Measurements from ENCODE around the gene DCLK1.
"Not testable (repeated sequence)": the region's sequence is repeated elsewhere in the genome, so short reads cannot be mapped to it uniquely, and the experiment has no call there.

Gene DCLK1

DNA sequence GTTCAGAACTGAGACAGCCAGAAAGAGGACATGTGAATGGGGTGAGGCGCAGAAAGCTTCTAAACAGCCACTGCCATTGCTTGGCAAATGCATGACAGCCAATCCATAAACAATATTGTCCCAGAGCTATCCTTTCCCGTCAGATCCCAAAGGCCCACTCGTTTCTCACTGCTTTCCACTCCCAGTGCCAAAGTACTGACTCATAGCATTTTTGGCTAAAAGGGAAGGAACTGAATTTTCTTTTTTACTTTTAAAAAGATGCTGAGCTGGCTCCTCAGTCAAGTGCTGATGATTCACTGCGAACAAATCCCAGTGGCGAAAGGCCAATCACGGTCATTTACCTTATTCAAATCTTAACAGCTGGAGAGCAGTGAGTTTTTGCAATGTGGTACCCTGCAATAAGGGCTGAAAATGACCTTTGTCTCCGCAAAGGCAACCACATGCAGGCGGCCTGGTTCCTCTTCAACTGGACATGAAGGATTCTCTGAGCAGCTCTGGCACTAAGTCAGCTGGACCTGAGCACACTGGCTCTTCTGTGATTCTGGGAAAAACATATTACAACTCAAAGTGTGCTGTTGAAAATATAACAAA, 151.7 kb downstream of the DCLK1 start:
- DNase-seq: peak; percentile 64

DNA sequence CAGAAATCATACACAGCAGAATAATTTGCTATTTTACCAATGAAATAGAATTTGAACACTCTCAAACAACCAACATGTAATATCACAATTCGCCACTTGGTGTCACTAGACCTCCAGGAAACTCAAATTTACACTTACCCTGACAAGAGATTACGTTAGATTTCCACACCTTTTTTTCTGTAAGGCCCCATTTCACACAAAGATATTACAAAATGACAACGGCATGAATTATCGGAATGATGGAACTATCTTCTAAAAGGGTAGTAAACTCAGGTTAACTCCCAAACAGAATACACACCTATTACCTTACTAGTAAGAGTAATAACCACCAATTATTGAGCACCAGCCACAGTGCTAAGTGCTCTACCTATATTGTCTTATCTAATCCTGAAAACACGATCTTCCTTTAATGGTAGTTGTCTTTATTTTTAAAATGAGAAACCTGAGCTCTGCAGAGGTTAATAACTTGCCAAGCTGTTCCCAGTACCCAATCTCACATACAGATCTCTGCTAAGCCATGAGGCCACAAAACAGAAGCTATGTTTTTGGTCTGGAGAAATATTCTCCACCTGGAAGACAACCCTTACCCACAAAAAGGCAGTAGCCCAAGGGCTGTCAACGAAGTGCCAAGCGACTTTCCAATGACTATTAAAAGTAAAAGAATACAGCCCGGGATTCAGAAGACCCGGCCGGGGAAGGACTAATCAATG, 152.4 kb downstream of the DCLK1 start:
- no peak for DNase-seq

GRCh38 chr13:35977060-35977459, 154.1 kb downstream of the DCLK1 start:
- DNase-seq: no peak

DNA sequence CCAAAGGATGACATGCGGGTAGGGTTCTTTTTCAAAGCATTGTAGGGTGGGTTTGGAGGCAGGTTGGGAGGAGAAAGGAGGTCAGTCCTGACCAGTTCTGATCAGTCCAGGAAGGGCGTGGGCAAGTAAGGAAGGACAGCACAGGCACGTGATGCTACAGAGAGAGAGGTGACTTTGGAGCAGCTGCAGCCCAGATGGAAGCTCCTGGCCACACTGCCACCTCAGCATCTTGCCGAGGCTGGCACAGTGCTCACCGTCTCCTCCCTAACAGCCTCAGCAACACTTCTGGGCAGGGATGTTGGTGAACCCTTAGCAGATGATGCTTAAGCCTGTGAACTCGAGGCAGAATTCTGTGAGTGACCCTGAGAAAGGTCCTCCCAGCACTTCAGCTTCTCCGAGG, 155.1 kb downstream of the DCLK1 start:
- no peak for DNase-seq

DNA sequence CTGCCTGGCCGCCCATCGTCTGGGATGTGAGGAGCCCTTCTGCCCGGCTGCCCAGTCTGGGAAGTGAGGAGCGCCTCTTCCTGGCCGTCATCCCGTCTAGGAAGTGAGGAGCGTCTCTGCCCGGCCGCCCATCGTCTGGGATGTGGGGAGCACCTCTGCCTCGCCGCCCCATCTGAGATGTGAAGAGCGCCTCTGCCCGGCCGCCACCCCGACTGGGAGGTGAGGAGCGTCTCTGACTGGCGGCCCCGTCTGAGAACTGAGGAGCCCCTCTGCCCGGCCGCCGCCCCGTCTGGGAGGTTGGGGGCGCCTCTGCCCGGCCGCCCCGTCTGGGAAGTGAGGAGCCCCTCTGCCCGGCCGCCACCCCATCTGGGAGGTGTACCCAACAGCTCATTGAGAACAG, 164.2 kb downstream of the DCLK1 start:
- not testable (repeated sequence) for DNase-seq

GRCh38 chr13:35966024-35966423, 165.2 kb downstream of the DCLK1 start:
- DNase-seq: no peak

GRCh38 chr13:35965226-35965927, 165.8 kb downstream of the DCLK1 start:
- no peak for DNase-seq

DNA sequence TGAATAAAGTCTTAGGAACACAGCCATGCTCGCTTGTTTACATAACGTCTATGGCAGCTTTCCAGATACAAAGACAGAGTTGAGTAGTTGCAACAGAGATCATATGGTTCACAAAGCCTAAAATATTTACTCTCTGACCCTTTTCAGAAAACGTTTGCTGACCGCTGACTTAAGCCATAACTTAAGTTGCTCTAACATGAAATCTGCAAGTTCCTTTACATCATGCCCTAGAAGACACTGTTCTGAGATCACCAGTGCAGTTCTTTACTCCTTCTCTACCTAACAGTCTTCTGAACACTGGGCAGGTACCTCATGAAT, 166.4 kb downstream of the DCLK1 start:
- DNase-seq: peak; percentile 12

DNA sequence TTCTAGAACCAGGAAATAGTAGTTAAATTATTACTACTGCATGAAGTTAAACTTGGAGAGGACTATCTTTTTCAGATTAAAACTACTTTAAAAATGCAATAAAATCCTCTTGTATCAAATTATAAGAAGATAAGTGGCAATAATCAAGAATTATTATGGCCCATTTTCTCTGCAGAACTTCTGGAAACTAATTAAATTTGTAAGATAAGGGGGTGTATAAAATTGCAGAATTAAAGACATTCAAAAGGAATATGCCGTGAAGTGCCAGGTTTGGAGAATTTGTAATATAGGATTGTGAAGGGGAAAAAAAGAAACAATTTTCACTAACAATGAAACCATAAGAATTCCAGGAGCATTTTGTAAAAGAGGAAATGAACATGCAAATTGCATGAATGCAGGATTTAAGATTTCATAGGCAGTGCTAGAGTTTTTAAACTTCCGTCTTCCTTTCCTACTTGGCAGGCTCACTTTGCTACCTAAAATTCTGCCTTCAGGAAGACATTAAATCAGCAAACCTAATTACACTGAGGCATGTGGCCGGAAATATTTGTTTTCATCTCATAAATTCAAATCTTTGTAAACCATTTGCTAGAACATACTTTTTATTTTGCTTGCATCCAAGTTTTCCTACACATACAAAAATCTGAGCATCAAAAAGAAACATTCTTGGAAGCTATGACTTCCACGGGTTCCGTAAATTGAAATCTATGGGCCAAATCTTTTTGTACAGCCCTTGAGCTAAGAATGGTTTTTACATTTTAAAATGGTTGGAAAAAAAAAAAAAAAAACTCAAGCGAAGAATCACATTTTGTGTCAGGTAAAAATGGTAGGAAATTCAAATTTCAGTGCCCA, 166.9 kb downstream of the DCLK1 start:
- no peak for DNase-seq

GRCh38 chr13:35961461-35962220, 169.5 kb downstream of the DCLK1 start:
- no peak for DNase-seq

GRCh38 chr13:35961002-35961401, 170.2 kb downstream of the DCLK1 start:
- DNase-seq: no peak

GRCh38 chr13:35957996-35958395, 173.2 kb downstream of the DCLK1 start:
- DNase-seq: no peak

- DNase-seq: no peak
These were observed 173.9 kb downstream of the DCLK1 start for GRCh38 chr13:35957241-35957731.

GRCh38 chr13:35956074-35956473, 175.1 kb downstream of the DCLK1 start:
- DNase-seq: no peak

- no peak for DNase-seq
These were observed 177.0 kb downstream of the DCLK1 start for GRCh38 chr13:35954207-35954560.

- DNase-seq: peak; percentile 71
These were observed 177.5 kb downstream of the DCLK1 start for GRCh38 chr13:35953537-35954206.

DNA sequence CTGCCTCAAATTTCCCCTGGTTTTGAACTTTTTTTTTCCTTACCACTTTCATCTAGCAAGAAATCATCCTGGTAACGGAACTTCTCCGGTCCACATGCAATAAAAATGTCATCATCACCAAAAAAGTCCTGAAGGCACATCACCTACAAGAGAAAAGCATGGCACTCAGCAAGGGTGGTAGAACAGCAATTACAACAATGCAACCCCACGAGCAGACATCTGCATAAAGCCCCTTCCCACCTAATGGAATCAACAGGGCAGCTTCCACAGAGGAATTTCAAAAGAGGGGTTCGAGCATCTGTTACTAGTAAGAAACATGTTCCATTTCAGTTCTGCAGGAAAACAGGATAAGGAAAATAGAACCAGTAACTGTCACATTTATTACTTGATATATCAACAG, 183.9 kb downstream of the DCLK1 start:
- no peak for DNase-seq

DNA sequence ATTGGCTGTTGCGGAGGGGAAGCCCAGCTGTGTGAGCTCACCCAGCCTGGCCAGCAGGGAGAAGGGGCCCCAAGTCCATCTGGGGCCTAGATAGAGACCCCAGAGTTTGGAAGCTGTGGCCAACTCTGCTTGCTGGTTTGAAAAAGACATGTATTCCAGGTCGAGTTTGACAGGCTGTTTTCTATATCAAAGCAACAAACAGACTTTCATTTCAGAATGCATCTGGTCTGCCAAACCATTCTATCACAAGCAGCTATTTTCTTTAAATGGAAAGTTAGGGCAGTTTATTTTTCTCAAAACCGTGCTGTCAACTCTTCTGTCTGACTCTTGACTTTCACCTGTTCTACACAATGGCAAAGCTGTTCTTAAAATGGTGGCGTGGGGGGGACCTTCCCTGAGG, 185.8 kb downstream of the DCLK1 start:
- no peak for DNase-seq

DNA sequence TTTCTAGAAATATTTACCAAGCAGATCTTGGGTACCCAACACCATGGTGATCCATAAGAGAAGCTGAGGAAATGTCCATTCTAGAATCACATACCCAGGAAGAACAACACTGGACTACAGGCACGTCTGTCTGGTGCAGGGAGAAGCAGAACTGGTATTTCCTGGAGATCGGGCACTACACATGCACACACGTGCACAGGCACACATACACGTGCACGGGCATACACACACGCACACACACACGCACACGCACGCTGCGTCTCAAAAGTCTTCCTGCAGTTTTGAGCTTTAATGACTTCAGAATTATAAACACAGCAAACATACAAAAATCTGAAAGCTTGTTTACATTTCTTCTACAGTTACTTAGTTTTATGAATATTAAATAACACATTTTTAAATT, 189.8 kb downstream of the DCLK1 start:
- DNase-seq: no peak

DNA sequence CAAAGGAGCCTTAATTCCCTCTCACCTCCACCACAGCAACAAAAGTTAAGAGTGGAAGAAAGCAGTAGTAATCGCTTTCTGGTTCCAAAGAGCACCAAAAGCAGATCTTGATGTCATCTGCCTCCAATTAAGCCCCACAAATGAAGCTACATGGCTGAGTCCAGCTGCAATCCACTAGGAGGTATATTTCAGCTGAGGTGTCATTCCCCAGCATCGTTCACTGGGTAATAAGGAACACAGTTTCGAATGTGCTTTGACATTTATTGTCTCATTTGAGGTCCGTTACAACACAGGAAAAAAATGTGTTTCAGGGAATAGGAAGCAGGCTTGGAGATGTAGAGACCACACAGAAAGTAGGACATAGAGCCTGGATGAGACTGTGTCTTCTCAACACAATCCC, 190.4 kb downstream of the DCLK1 start:
- DNase-seq: no peak

DNA sequence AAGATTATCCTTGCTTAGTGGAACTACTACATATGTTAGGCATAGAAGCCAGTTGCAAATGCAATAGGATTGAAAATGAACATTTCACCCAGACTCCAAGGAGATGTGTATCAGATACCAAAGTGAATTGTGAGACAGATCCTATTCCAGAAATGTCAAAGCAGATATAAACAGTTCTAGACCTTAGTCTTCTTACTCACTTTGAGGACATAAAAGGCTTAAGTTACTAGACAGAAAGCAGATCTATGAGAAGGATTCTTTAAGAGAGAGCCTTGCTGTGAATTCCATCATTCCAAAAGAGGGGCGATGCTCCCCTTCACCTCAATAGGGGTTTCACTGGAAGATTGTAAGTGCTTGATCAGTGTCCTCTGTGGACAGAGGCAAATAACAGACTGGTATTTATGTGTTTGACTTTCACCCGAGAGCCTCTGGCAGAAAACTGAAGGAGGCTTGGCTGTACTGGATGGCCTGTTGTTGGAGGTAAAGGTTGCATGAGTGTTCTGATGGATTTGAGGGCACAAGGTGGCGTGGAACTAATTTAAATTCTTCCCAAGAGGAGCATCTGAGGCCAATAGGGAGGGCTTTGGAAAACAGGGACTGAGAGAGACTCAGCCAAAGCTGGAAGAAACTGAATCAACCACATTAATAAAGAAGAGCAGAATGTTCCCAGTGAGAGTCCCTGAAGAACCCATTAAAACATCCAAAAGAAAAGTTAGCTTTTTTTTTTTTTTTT, 194.8 kb downstream of the DCLK1 start:
- no peak for DNase-seq

Measured in amniotic stem cell (primary cell).